ENCODE results near the gene SLF2. TPM values are rescaled to one million over a fixed set of nuclear protein-coding genes. Genes with fewer than 3 reads are reported as not detected.

Gene SLF2
- total RNA-seq, 2 donors from 2014 or later: 15.1 to 21.9 TPM

- Histone ChIP-seq H3K36me3 (no peaks in the 10 kb centered on the region), H3K4me1 (no peaks in the 10 kb centered on the region), H3K27me3 (no peaks in the 10 kb centered on the region), H3K4me3 (no peak overlapping the region), H3K27ac (no peak overlapping the region), H3K9me3 (no peaks in the 10 kb centered on the region), H3K9ac (ENCODE audit: low read depth in 2 of 2, low read length in 2 of 2) (no peak overlapping the region)
- intact Hi-C loops (cut with DNase I): no loop called here
- no peak for DNase-seq
- TF ChIP-seq, protein P1, sequence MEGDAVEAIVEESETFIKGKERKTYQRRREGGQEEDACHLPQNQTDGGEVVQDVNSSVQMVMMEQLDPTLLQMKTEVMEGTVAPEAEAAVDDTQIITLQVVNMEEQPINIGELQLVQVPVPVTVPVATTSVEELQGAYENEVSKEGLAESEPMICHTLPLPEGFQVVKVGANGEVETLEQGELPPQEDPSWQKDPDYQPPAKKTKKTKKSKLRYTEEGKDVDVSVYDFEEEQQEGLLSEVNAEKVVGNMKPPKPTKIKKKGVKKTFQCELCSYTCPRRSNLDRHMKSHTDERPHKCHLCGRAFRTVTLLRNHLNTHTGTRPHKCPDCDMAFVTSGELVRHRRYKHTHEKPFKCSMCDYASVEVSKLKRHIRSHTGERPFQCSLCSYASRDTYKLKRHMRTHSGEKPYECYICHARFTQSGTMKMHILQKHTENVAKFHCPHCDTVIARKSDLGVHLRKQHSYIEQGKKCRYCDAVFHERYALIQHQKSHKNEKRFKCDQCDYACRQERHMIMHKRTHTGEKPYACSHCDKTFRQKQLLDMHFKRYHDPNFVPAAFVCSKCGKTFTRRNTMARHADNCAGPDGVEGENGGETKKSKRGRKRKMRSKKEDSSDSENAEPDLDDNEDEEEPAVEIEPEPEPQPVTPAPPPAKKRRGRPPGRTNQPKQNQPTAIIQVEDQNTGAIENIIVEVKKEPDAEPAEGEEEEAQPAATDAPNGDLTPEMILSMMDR (IDR thresholded peaks at IDR 0.05): no peak
These were observed 22.0 kb upstream of the SLF2 start for GRCh38 chr10:100890673-100891317.

- Histone ChIP-seq H3K9ac (ENCODE audit: low read depth in 2 of 2, low read length in 2 of 2) (peak overlapping the region in 1 of 2 donors; percentile 40), H3K36me3 (no peaks in the 10 kb centered on the region), H3K9me3 (no peaks in the 10 kb centered on the region), H3K4me3 (no peak overlapping the region), H3K4me1 (no peaks in the 10 kb centered on the region), H3K27ac (peak overlapping the region; percentile 83), H3K27me3 (no peaks in the 10 kb centered on the region)
- intact Hi-C loops (cut with DNase I): no loop called here
- TF ChIP-seq, protein P1 (IDR thresholded peaks at IDR 0.05): no peak
- peak; percentile 76 for DNase-seq
These were observed 18.7 kb upstream of the SLF2 start for GRCh38 chr10:100894033-100894432.

- Histone ChIP-seq H3K27ac (peak overlapping the region; percentile 83), H3K4me3 (no peak overlapping the region), H3K9ac (ENCODE audit: low read depth in 2 of 2, low read length in 2 of 2) (peak overlapping the region; percentile 1 to 8), H3K36me3 (no peaks in the 10 kb centered on the region), H3K9me3 (no peaks in the 10 kb centered on the region), H3K4me1 (no peaks in the 10 kb centered on the region), H3K27me3 (no peaks in the 10 kb centered on the region)
- DNase-seq: no peak
- intact Hi-C loops (cut with DNase I): no loop called here
- TF ChIP-seq, protein P1 (IDR thresholded peaks at IDR 0.05): no peak
These were observed 18.0 kb upstream of the SLF2 start for GRCh38 chr10:100894589-100895294.

DNA sequence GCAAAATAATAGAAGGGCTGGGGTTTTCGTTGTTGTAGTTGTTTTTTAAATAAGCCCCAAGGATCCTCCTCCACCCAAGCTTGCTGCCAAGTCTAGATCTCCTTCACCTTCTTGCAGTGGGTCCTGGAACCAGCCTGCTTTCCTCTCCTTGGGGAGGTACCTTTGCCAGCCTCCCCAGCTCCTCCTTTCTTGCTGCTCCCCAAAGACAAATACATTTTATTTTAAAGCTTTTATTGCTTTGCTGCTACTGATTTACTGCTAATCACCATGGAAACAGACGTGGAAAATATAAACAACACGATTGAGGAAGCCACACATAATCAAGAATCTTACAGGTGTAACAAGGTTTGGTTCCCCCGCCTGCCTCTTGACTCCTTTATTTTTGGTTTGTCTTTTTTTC, 17.4 kb upstream of the SLF2 start:
- Histone ChIP-seq H3K9me3 (no peaks in the 10 kb centered on the region), H3K36me3 (no peaks in the 10 kb centered on the region), H3K9ac (ENCODE audit: low read depth in 2 of 2, low read length in 2 of 2) (peak overlapping the region in 1 of 2 donors; percentile 1), H3K4me1 (no peaks in the 10 kb centered on the region), H3K27ac (peak overlapping the region; percentile 83), H3K27me3 (no peaks in the 10 kb centered on the region), H3K4me3 (no peak overlapping the region)
- TF ChIP-seq, protein P1 (IDR thresholded peaks at IDR 0.05): no peak
- intact Hi-C loops (cut with DNase I): no loop called here
- DNase-seq: peak; percentile 67

- TF ChIP-seq, protein P1 (IDR thresholded peaks at IDR 0.05): no peak
- Histone ChIP-seq H3K4me1 (no peaks in the 10 kb centered on the region), H3K9me3 (no peaks in the 10 kb centered on the region), H3K4me3 (no peak overlapping the region), H3K27ac (peak overlapping the region; percentile 61), H3K36me3 (no peaks in the 10 kb centered on the region), H3K9ac (ENCODE audit: low read depth in 2 of 2, low read length in 2 of 2) (peak overlapping the region in 1 of 2 donors; percentile 72), H3K27me3 (no peaks in the 10 kb centered on the region)
- intact Hi-C loops (cut with DNase I): no loop called here
- DNase-seq: no peak
These were observed 16.9 kb upstream of the SLF2 start for GRCh38 chr10:100895896-100896295.
